Stimulated activated CD8-positive, alpha-beta memory T cell treated with anti-CD3 and anti-CD28 coated beads, Interleukin-4, amount 100 ng/mL, for 24 hours (primary cell): Measurements from ENCODE around the gene LNP1.
"Not testable (repeated sequence)": the region's sequence is repeated elsewhere in the genome, so short reads cannot be mapped to it uniquely, and the experiment has no call there.

Source experiments
- DNase-seq: peaks from one replicate; pipeline ENCODE4 v3.0.0-alpha.2; 2020; ENCODE audit warnings: low read depth

LNP1 gene, protein sequence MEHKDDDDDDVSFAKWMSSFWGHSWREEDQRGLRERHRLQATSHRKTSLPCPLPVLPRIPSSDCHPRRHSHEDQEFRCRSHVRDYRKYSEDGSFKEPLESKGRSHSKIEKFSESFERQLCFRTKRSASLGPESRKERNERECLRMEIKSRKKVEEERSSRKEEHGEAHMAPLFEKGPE

DNA sequence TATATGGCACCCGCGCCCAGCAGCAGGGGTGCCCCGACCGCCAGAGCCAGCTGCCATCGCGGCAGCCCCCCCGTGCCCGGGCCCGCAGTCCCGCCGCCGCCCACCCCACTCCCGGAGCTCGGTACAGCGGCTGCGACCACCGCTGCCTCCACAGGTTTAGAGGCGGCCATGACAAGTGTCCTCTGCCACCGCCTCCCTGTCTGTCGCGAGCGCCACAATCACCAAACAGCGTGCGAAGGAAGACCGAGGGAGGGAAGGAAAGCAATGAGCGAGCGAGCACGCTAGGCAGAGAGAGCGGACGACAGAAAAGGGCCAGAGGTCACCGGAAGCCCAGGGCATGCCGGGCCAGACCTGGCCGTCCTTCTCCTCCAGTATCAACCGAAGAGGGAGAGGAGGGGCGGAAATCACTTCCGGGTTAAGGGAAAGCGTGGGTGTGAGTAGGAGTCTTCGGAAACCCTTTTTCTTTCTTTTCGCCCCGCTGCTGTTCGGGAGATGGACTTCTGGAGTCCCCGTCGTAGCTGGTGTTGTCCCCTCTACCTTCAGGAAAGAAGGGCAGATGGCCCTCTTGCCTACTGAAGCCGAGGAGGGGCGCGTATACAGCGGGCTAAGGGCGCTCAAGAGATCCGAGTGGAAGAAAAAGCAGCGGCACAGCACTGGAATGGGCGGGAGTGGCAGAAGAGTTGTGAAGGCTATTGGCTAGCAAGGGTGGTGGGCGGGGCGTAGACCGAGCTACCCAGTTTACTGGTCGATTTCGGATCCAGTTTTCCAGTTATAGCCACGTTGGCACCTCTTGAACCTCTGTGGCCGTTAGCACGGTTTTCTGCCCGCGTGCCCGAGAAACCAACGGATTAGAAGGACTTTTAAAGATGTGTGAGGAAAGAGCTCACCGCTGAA lies at the start of gene LNP1, which contains the start of gene TOMM70:
Gene LNP1, plus strand, starts transcription at position 760 of the 894 bp plus-strand sequence. CDS start 28,191 bp downstream, outside the sequence.
Gene TOMM70, minus strand, starts transcription at position 310 of the 894 bp plus-strand sequence. Its CDS starts 140 bp downstream, at position 170.
- peak; percentile 94 for DNase-seq

GRCh38 chr3:100351770-100352169 lies 49.6 kb upstream of the LNP1 start:
- not testable (repeated sequence) for DNase-seq

DNA sequence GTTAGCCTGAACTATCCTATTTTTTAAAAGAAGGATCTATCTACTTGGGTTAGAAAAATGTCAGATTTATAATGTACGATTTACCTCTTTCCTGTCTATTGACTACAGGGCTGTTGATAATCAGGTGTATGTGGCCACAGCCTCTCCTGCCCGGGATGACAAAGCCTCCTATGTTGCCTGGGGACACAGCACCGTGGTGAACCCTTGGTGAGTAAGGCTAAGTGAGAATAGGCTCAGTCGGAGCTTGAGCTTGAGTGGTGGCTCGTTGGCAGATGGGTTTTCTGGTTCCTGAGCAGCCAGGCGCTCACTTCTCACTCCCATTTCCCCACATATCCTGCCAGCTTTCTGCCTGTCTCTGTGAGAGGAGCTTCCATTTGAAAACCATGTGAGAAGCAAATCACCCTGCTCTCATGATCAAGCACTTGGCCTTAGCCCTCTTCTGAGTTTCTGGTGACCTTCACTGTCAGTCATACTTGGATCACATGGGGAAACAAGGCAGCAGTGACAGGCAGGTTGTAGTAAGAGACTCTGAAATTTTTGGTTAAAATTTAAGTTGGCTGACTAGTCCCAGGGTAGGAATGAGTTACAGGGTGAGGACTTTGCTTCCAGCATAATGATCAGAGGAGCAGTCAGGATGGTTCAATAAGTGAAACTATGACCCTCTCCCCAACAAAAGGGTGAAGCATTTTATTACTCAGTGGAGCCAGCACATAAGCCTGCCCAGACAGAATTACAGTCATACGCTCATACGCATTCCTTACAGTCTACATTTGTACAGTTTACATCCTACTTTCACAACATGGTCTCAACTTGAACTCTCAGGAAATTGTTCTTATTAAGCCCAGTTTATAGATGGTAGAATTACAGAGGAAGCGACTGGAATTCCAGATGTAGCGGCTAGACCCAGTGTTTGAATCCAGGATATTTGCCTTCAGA lies 48.8 kb upstream of the LNP1 start:
- no peak for DNase-seq

GRCh38 chr3:100354850-100355249 lies 46.5 kb upstream of the LNP1 start:
- DNase-seq, result no peak

GRCh38 chr3:100358413-100358812 lies 42.9 kb upstream of the LNP1 start:
- DNase-seq, result no peak

GRCh38 chr3:100359035-100359434 lies 42.3 kb upstream of the LNP1 start:
- DNase-seq, result no peak

DNA sequence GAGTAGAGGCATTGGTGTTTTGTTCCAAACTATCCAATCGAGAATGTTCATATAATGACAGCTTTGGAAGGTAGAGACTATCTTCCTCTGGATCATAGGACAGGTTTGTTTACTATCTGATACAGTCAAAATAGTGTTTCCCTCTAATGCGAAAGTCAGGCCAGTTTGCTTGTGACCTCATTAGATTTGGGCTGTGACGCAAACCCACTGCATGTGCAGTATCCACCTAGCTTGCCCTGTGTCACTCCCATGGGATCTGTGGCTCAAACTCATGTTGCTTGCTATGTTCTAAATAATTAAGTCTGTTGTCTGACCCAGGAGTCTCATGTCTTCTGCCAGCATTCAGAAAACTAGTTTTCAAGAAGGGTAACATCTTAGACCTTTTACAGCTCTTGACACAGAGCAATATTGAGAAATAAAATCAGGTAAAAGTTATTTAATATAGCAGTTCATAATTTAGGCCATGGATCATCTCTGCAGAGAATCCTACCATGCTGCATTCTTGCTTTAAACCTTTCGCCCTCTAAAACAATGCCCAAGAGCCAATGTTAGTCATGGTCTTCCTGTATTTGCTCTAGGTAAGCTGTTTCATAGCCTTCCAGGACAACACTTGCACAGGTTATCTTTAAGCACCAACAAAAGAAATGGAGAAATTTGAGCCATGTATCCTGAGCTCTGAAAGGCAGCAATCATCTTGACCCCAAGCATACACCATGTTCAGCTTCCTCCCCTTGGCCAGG lies 40.4 kb upstream of the LNP1 start:
- DNase-seq, result no peak

- no peak for DNase-seq
Observed at GRCh38 chr3:100361897-100362296, 39.4 kb upstream of the LNP1 start.

DNA sequence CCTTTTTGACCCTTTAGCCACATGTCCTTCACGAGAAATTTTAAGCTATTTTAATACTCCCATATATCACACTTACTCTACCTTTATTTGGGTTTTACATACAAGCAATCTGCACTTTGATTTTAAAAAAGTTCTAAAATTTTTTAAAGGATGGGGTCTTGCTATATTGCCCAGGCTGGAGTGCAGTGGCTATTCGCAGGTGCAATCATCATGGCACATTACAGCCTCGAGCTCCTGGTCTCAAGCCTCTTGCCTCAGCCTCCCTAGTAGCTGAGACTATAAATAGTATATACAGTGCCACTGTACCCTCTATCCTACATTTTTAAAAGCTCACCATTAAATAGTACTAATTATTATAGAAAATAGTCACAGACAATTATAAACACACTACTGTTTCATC lies 36.9 kb upstream of the LNP1 start:
- DNase-seq, result no peak

- DNase-seq, result no peak
Observed at GRCh38 chr3:100366424-100366823, 34.9 kb upstream of the LNP1 start.

- DNase-seq, result no peak
Observed at GRCh38 chr3:100368441-100368840, 32.9 kb upstream of the LNP1 start.

GRCh38 chr3:100370756-100371155 lies 30.6 kb upstream of the LNP1 start:
- no peak for DNase-seq

GRCh38 chr3:100374521-100374920 lies 26.8 kb upstream of the LNP1 start:
- DNase-seq, result no peak

DNA sequence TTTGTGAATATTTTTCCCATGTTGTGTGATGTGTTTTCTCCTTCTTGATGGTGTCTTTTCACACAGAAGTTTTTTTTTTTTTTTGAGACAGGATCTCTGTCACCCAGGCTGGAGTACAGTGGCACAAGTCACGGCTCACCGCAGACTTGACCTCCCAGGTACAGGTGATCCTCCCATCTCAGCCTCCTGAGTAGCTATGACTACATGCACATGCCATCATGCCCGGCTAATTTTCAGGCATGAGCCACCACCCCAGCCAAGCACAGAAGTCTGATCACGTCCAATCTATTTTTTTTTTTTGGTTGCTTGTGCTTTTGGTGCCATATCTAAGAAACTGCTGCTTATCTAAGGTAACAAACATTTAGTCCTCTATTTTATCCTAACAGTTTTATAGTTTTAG lies 25.0 kb upstream of the LNP1 start:
- no peak for DNase-seq

GRCh38 chr3:100384733-100385525 lies 16.4 kb upstream of the LNP1 start:
- DNase-seq, result no peak

- DNase-seq, result no peak
Observed at GRCh38 chr3:100386437-100387074, 14.8 kb upstream of the LNP1 start.

- no peak for DNase-seq
Observed at GRCh38 chr3:100389025-100389424, 12.3 kb upstream of the LNP1 start.

- DNase-seq, result no peak
Observed at GRCh38 chr3:100395679-100396431, 5.5 kb upstream of the LNP1 start.

GRCh38 chr3:100396967-100397366 lies 4.4 kb upstream of the LNP1 start:
- no peak for DNase-seq
